22Rv1 (cell line): ENCODE data around the gene NUP35.

Experiments used
- H3K27ac ChIP-seq: fragments of 450-650 bp; 2 replicates; pipeline ENCODE4 v1.5.1; 2017
- ZFX ChIP-seq: fragments of 450-650 bp; IDR thresholded peaks from 2 replicates; pipeline ENCODE4 v1.6.1; 2017; ENCODE audit warnings: antibody characterized with exemption, borderline replicate concordance
- TF ChIP-seq, protein P1 (sequence below): fragments of 450-650 bp; IDR thresholded peaks from 2 replicates; pipeline ENCODE4 v1.5.1; 2017; ENCODE audit warnings: mild to moderate bottlenecking

The NUP35 gene

DNA sequence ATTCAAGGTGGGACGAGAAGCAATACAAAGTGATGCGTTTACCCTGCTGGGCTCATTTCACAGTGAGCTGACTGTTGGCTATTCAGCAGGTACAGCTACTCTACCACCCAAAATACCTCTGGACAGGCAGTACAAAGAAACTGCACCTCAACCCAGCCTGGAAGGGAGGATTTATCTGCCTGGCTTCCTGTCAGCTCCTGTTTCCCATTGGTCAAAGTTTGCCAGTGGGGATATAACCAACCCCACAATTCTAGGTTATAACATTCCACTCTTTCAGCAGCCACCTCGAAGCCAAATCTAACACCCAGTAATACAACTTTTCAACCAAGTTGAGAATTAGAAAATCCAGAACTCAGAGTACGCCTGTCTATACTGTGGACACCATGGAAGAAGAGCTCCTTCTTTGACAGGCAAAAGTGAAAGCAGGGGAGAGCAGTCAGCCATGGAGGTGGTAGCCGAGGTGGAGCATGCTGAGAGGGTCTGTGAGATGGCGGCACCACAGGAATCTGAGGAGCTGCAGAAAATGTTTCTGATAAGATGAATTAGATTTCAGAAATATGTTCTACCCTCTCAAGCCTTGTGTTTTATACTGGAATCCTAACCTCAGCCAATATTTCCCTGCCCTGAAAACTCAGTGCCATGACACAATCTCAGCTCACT lies 34.9 kb upstream of the NUP35 start:
- H3K27ac ChIP-seq = no peak overlapping the region
- TF ChIP-seq ZFX = no peak
- TF ChIP-seq, protein P1, sequence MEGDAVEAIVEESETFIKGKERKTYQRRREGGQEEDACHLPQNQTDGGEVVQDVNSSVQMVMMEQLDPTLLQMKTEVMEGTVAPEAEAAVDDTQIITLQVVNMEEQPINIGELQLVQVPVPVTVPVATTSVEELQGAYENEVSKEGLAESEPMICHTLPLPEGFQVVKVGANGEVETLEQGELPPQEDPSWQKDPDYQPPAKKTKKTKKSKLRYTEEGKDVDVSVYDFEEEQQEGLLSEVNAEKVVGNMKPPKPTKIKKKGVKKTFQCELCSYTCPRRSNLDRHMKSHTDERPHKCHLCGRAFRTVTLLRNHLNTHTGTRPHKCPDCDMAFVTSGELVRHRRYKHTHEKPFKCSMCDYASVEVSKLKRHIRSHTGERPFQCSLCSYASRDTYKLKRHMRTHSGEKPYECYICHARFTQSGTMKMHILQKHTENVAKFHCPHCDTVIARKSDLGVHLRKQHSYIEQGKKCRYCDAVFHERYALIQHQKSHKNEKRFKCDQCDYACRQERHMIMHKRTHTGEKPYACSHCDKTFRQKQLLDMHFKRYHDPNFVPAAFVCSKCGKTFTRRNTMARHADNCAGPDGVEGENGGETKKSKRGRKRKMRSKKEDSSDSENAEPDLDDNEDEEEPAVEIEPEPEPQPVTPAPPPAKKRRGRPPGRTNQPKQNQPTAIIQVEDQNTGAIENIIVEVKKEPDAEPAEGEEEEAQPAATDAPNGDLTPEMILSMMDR = no peak

DNA sequence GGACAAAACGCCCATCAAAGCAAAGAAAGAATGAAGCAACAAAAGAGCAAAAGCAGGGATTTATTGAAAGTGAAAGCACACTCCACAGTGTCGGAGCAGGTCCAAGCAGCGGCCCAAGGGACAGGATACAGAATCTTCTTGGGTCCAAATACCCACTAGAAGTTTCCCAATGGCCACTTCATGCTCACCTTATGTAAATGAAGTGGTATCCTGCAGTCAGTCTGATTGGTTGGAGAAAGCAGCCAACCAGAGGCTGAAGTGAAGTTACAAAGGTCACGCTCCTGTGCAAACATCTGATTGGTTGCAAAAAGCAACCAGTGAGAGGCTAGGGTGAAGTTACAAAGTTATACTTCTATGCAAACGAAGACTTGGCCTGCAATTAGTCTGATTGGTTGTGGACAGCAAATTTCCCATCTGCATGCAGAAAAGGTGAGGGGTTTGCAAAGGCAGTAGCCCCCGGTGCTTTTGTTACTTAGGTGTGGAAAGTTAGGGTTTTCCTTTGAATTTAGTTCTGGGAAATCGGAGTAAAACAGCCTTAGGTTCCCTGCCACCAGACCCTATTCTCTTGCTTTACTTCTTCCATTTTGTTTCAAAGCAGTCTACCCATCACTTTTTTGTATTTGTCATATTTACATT lies 32.8 kb upstream of the NUP35 start:
- no peak overlapping the region for H3K27ac ChIP-seq
- TF ChIP-seq ZFX = no peak
- TF ChIP-seq, protein P1 = no peak

DNA sequence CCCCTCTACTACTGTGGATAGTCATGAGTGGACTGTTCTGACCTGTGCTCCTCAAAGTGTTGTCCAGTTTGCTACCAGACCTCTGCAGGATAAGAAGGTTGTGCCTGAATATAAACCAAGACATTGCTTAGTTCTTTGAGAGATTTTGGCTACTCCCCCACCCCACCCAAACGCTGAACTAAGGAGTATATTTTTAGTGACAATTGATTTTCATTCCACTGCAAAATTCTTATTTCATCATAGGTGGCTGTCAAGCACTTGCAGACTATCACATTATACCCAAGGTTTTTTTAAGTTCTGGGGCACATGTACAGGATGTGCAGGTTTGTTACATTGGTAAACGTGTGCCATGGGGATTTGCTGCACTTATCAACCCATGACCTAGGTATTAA lies 32.3 kb upstream of the NUP35 start:
- no peak overlapping the region for H3K27ac ChIP-seq
- TF ChIP-seq ZFX = no peak
- TF ChIP-seq, protein P1 = no peak

DNA sequence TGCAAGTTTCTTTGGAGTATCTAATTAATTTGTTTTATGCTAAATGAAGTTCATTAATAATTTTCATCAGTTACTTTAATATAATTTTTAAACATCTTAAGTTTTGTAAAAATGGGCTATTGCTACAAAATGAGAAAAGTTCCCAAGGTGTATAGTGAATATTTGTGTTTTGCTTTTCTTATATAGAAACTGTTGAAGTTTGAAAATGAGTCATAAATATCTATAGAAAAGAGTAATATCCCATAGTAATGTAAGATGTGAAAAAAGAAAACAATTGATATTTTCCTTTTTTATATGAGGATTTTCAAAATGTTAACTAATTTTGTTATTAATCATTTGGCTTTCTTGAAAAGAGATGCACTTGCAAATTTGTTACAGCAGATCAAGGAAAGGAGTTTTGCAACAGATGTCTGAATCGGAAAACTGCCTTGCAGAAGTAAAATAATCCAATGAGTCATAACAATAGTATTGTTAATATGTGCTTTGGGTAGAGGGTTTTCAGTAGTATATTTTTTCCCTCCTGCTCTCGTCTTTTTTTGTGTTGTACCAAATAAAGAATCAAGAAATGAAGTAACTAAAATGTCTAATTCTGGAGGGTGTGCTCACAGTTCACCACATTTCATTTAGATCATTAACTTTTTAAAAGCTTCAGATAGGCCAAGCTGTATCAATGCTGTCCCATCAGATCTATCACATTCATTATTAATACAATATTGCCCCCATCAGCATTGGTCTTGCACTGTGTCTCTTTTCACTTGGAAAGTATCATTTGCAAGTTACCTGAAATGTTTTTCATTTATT lies 30.2 kb upstream of the NUP35 start:
- no peak overlapping the region for H3K27ac ChIP-seq
- TF ChIP-seq ZFX = no peak
- TF ChIP-seq, protein P1 = peak; percentile 13; the same call in 1 of the 2 replicates

DNA sequence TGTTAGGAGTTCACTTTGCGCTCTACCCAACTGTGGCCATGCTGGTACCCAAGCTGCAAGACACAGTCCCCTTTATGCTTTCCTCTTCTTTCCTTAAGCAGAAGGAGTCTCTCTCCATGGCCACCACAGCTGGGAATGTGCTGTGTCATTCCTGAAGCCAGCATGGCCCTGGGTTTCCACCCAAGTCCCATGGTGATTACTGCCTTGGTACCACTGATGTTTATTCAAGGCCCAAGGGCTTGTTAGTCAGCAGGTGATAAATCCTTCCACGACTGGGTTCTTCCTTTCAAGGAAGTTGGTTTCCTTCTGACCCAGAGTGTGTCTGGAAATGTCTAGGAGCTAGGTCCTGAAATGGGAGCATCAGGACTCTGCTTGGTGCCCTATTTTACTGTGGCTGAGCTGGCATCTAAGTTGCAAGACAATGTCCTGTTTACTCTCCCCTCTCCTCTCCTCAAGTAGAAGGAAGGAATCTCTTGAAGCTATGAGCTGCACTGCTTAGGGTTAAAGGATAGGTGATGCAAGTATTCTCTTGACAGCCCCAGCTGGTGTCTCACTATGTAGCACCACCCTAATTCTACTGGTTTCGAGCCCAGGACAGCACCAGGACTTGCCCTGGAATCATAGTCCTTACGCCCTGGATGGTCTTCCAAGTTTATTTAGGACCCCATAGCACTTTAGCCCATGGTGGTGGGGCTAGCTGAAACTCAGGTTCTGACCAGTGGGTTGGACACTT lies 18.7 kb upstream of the NUP35 start:
- H3K27ac ChIP-seq = no peak overlapping the region
- no peak for TF ChIP-seq ZFX
- TF ChIP-seq, protein P1 = no peak

DNA sequence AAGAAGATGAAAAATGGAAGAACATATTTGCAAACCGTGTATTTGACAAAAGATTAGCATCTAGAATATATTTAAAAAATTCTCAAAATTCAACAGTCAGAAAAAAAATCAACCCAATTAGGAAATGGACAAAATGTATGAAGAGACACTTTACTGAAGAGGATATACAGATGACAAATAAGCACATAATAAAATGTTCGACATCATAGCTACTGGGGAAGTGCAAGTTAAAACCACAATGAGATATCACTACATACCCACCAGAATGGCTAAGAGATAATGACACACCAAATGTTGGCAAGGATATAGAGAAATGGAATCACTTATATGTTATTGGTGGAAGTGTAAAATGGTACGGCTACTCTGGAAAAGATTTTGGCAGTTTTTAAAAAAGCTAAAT lies 11.7 kb upstream of the NUP35 start:
- no peak overlapping the region for H3K27ac ChIP-seq
- no peak for TF ChIP-seq ZFX
- TF ChIP-seq, protein P1 = no peak

DNA sequence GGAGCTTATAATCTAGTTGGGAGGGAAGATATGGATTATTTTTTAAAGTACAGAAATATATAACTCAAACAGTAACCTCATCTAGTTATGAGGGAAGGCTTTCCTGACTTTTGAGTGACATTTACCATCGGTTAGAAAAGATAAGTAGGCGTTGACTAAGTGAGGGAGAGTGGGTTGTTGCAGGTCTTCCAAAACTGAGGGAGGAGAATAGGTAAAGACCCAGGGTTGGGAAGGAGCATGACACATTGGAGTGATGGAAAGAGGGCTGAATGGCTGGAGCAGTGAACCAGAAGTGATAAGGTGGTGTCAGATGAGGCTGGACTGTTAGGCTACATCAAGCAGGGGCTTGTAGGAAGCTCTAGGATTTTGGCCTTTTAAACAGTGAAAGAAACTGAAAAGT lies 10.6 kb upstream of the NUP35 start:
- TF ChIP-seq, protein P1 = no peak
- TF ChIP-seq ZFX = no peak
- no peak overlapping the region for H3K27ac ChIP-seq
